HG02981 (cell line): Measurements from ENCODE around the gene HOXC12.

ENCODE experiments used
- ATAC-seq: cut with Tn5 transposase; IDR thresholded peaks from one replicate; pipeline ENCODE4 v1.9.1; 2021; ENCODE audit warnings: mild to moderate bottlenecking, moderate library complexity; ENCODE audit not compliant: unreplicated experiment

The HOXC12 gene

DNA sequence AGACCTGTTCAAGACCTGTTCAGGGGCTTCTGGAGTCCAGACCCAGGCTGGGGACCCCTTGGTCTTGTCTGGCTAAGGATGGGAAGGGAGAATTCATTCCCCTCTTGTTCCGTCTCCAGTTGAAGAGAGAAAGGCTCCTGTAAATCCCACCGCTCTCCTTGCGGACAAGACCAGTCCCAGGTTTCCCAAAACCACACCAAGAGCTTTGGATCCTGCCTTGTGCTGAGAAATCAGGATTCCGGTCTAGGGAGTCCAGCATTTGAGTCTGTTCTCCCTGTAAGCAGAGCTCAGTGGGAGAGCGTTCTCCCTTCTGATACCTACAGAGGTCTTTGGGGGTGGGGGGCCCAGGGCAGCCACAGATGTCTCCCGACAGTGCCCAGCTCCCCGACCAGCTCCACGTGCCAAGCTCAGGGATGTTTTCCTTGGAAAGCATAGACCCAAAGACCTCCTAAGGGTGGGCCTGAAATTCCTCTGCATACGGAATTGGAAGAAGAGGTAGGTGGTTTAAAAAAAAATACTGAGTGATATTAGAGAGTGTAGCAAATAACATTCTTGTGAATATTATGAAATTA is 14.2 kb upstream of the HOXC12 start:
- ATAC-seq: no peak

DNA sequence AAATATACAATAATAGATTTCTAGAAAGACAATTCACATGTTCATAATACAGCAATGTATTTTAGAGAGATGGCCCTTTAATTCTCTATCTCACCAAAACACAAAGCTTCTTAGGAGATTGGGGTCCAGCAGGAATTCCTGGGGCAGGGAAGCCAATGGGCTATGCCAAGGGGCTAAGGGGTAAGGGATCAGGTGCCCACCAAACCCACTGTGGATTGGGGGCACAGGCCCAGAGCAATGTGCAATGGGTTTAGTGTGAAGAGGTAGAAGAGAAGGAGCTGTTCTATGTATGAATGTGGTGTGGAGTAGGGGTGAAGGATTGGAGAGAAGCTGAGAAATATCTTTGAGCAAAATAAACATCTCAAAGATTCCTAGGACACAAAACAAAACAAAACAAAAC is 13.5 kb upstream of the HOXC12 start:
- ATAC-seq: no peak

DNA sequence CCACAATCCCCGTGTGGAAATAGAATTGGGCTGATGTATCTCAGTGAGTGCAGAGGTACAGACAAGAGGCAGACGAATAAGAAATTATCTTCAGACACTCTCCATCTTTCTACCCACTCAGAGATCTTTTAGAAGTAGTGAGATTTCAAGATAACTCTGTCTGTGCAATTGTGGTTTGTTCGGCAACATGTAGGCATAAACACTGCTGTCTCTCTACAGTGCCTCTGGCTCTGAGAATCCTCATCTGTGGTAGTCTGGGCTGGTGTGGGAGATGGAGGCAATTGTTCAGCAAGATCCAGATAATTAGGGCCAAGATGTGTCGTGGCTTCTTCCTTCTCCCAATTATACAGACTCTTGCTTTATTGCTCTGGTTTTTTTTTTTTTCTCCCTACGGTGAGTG is 13.0 kb upstream of the HOXC12 start:
- no peak for ATAC-seq

GRCh38 chr12:53942467-53942997 is 12.2 kb upstream of the HOXC12 start:
- no peak for ATAC-seq

DNA sequence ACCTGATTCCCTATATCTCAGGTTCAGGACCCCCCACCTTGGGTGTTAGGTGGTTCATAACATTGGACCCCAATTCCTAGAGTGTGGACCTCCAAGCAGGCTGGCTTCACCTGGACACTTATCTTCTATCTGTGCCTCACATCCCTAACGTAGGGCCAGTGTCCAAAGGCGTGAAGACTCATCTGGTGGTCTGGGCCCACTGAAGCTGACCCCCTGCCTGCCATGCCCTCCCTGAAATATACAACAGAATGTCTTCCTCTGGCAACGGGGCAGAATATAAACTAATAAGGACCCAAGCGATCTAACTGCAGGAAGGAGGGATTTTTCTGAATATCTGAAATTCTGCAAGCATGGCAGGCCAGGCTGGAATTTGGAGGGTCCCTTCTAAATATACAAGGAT is 10.5 kb upstream of the HOXC12 start:
- ATAC-seq: no peak

DNA sequence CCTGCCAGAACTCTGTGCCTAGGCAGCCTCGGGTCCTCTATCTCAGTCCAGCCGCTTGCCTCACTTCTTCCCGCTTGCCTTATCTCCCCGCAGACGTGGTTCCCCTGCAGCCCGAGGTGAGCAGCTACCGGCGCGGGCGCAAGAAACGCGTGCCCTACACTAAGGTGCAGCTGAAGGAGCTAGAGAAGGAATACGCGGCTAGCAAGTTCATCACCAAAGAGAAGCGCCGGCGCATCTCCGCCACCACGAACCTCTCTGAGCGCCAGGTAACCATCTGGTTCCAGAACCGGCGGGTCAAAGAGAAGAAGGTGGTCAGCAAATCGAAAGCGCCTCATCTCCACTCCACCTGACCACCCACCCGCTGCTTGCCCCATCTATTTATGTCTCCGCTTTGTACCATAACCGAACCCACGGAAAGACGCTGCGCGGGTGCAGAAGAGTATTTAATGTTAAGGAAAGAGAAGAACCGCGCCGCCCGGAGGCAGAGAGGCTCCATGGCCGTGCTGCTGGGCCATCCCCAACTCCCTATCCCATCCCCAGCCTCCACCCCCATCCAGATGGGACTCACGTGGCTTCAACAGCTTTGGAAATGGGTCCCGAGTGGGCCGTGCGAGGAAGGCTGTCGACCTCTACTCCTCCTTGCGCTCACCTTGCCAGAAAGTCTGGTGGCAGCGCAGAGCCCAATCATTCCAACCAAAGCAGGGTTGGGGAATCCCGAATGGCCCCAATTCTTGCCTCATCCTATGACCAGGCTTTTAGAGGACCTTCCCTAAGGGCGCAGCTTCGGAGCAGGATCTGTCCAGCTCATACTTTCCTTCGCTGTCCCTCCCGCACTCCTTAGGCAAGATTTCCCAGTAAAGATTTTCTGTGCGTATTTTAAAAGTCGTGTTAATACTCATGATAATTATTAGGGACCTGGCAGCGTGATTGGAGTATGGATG is 9.5 kb upstream of the HOXC12 start:
- ATAC-seq: no peak

GRCh38 chr12:53947743-53948142 is 7.0 kb upstream of the HOXC12 start:
- no peak for ATAC-seq

DNA sequence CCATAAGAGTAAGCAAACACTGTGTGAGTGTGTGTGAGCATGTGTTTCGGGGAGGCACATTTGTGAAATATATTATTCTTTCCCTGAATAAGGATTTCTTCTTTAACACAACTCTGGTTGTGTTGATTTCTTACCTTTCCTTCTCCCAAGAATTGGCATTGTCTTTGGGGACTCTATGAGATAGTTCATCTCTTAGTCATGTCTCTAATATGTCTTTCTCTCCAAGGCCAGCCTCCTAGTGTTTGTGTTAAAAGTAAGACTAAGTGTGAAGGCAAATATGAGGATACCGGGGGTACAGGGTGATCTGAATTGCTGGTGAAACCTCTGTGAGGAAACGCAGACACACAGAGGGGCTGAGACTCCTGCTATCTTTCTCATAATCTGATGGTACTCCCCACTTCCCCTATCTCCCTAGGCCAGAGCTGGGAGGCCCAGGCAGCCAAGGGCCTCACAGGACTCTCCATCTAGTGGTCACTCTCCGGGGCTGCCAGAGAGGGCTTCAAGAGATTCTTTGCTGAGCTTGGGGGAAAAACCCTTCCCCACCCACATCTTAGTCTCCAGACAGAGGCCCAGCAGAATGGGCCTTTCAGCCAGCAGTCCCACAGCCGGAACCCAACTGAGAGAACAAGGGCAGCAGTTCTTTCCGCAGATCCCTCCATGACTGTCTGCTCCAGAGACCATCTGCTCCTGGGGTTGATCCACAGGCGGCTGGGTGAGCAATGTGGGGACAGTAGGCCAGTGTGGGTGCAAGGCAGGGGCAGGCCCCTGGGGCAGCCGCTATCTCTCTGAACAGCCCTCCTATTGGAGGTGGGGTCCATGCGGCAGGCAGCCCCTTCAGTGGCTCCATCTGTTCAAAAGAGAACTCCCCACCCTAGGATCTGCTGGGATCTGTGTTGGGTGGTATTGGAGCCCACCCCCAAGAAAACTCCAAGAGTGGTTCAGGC is 5.8 kb upstream of the HOXC12 start:
- no peak for ATAC-seq

GRCh38 chr12:53949631-53950436 is 4.9 kb upstream of the HOXC12 start:
- no peak for ATAC-seq

DNA sequence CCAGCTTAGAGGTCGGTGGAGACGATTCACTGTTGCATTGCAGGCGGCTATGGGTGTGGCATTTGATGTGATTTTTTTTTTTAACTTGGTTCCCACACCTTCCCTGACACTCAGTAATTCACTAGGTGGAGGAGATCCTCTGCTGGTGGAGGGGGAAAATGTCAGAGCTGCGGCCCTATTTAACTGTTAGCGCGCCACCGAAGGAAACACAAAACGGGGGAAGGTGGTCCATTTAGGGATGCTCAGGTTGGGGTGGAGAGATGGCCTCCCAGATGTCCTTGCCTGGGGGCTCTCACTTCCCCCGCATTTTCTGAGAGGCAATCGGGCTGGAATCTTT is 4.3 kb upstream of the HOXC12 start:
- no peak for ATAC-seq

- no peak for ATAC-seq
These were observed 3.7 kb upstream of the HOXC12 start for GRCh38 chr12:53950789-53951576.

GRCh38 chr12:53951577-53952334 is 2.9 kb upstream of the HOXC12 start:
- ATAC-seq: no peak

- no peak for ATAC-seq
These were observed 2.4 kb upstream of the HOXC12 start for GRCh38 chr12:53952335-53952694.

GRCh38 chr12:53952871-53953734 is 1.6 kb upstream of the HOXC12 start:
- no peak for ATAC-seq

GRCh38 chr12:53953831-53954693 is 641 bp upstream of the HOXC12 start:
- no peak for ATAC-seq

- no peak for ATAC-seq
These were observed 503 bp downstream of the HOXC12 start for GRCh38 chr12:53955036-53955775.
